ENCODE results near the gene LRRC3. TPM values are rescaled to one million over a fixed set of nuclear protein-coding genes. Genes with fewer than 3 reads are reported as not detected.
"Not testable (repeated sequence)": the region's sequence is repeated elsewhere in the genome, so short reads cannot be mapped to it uniquely, and the experiment has no call there.

LRRC3 gene
- total RNA-seq, 1 experiment from 2014 or later: 4.6 TPM

- Histone ChIP-seq H3K36me3 (replicated peaks; ENCODE audit: control insufficient read depth, insufficient read depth, low read length) (no peaks in the 10 kb centered on the region), H3K4me3 (ENCODE audit: insufficient read depth, low read depth, low read length) (no peak overlapping the region), H3K27me3 (ENCODE audit: control insufficient read depth, insufficient read depth, low read length) (no peaks in the 10 kb centered on the region)
- DNase-seq: peak; percentile 48
Measured at GRCh38 chr21:44466996-44467858, 11.9 kb downstream of the LRRC3 start.

GRCh38 chr21:44467859-44468195 lies 12.5 kb downstream of the LRRC3 start:
- Histone ChIP-seq H3K4me3 (ENCODE audit: insufficient read depth, low read depth, low read length) (no peak overlapping the region), H3K36me3 (replicated peaks; ENCODE audit: control insufficient read depth, insufficient read depth, low read length) (no peaks in the 10 kb centered on the region), H3K27me3 (ENCODE audit: control insufficient read depth, insufficient read depth, low read length) (no peaks in the 10 kb centered on the region)
- no peak for DNase-seq

DNA sequence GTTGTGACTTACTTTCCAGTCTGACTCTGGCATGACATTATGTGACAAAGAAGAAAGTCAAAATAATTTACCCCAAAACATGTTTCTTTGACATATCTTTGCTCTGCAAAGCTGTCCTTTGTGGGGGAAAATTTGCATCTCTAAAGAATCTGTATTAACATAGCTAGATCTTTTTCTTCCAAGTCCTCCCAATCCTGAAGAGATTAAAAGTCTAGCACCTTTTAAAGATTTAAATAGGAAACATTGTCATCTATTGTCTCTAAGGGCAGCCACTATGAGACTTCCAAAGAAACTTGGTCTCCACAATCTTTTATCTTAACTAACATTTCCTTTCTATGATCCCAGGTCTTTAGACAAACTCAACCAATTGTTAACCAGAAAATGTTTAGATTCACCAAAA lies 16.0 kb downstream of the LRRC3 start:
- Histone ChIP-seq H3K4me3 (ENCODE audit: insufficient read depth, low read depth, low read length) (no peak overlapping the region), H3K27me3 (ENCODE audit: control insufficient read depth, insufficient read depth, low read length) (no peaks in the 10 kb centered on the region), H3K36me3 (replicated peaks; ENCODE audit: control insufficient read depth, insufficient read depth, low read length) (no peaks in the 10 kb centered on the region)
- DNase-seq: no peak

- Histone ChIP-seq H3K4me3 (ENCODE audit: insufficient read depth, low read depth, low read length) (no peak overlapping the region), H3K36me3 (replicated peaks; ENCODE audit: control insufficient read depth, insufficient read depth, low read length) (no peaks in the 10 kb centered on the region), H3K27me3 (ENCODE audit: control insufficient read depth, insufficient read depth, low read length) (no peaks in the 10 kb centered on the region)
- DNase-seq: no peak
Measured at GRCh38 chr21:44471996-44472395, 16.7 kb downstream of the LRRC3 start.

DNA sequence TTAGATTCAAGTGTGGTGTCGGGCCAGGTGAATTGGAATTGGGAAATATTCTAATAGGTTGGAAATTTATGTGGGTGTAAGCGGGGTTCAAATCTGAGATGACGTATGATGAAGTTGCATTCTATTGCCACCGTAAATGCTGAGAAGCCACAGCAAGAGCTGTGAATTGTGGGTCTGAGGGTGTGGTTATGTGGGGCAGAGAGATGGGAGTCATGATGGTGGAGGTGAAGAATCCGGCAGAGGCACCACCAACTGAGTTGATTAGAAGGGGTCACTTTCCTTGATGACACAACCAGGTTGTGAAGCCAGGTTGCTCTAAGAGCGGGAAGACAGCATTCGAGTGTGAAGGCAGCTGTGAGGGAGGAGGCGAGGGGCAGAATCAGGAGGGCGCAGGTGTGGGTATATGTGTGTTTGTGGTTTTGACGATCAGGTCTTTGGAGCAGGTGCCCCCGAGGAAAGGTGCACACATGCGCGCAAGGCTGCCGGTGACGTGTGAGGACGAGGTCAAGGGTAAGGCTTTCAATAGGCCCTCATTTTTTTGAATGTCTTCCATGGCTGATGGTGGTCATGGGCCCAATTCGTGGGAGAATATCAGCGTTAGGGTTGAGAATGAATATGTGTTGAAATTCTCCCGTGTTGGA lies 18.7 kb downstream of the LRRC3 start:
- H3K36me3 ChIP-seq (replicated peaks; ENCODE audit: control insufficient read depth, insufficient read depth, low read length): no peaks in the 10 kb centered on the region

GRCh38 chr21:44475266-44475845 lies 20.0 kb downstream of the LRRC3 start:
- DNase-seq: no peak
- Histone ChIP-seq H3K36me3 (replicated peaks; ENCODE audit: control insufficient read depth, insufficient read depth, low read length) (no peaks in the 10 kb centered on the region), H3K27me3 (ENCODE audit: control insufficient read depth, insufficient read depth, low read length) (no peaks in the 10 kb centered on the region), H3K4me3 (ENCODE audit: insufficient read depth, low read depth, low read length) (no peak overlapping the region)

More for the DNA sequence above, 18.7 kb downstream of the LRRC3 start:
- Histone ChIP-seq H3K4me3 (ENCODE audit: insufficient read depth, low read depth, low read length) (no peak overlapping the region), H3K27me3 (ENCODE audit: control insufficient read depth, insufficient read depth, low read length) (no peaks in the 10 kb centered on the region)
- DNase-seq: no peak

- Histone ChIP-seq H3K36me3 (replicated peaks; ENCODE audit: control insufficient read depth, insufficient read depth, low read length) (no peaks in the 10 kb centered on the region), H3K4me3 (ENCODE audit: insufficient read depth, low read depth, low read length) (no peak overlapping the region), H3K27me3 (ENCODE audit: control insufficient read depth, insufficient read depth, low read length) (no peaks in the 10 kb centered on the region)
- no peak for DNase-seq
Measured at GRCh38 chr21:44477131-44477530, 21.8 kb downstream of the LRRC3 start.

DNA sequence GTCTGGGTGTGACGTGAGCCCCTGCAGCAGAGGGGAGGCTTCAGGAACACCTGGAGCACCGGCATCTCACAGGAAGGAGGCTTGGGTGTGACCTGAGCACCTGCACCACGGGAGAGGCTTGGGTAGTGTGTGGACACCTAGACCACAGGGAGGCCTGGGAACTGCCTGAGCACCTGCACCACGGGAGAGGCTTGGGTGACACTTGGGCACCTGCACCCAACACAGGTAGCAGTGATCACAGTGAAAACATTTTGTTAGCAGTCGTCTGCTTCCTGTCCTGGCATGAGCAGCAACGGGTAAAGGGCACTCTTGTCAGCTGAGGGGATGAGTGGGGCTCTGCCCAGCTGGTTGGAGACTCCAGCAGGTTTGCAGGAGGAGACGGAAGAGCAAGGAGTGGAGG lies 22.4 kb downstream of the LRRC3 start:
- no peaks in the 10 kb centered on the region for H3K27me3 ChIP-seq (ENCODE audit: control insufficient read depth, insufficient read depth, low read length)
- no peak overlapping the region for H3K4me3 ChIP-seq (ENCODE audit: insufficient read depth, low read depth, low read length)
- H3K36me3 ChIP-seq (replicated peaks; ENCODE audit: control insufficient read depth, insufficient read depth, low read length): no peaks in the 10 kb centered on the region
- DNase-seq: no peak

- Histone ChIP-seq H3K27me3 (ENCODE audit: control insufficient read depth, insufficient read depth, low read length) (no peaks in the 10 kb centered on the region), H3K36me3 (replicated peaks; ENCODE audit: control insufficient read depth, insufficient read depth, low read length) (no peaks in the 10 kb centered on the region), H3K4me3 (ENCODE audit: insufficient read depth, low read depth, low read length) (no peak overlapping the region)
- no peak for DNase-seq
Measured at GRCh38 chr21:44478124-44478800, 23.0 kb downstream of the LRRC3 start.

DNA sequence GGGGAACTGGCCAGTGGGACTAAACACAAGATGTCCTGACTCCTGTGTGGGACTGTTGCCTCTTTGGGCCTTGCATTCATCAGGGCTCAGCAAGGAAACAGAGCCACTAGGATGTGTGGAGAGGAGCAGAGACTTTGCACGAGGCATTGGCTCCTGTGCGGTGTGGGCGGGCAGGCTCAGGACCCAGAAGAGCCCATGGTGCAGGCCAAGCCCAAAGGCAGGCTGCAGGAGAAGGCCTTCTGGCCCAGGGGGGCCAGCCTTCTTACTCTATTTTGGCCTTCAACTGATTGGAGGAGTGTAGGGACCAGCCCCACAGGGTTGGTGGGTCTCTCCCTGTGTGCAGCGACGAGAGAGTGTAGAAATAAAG lies 23.5 kb downstream of the LRRC3 start:
- H3K36me3 ChIP-seq (replicated peaks; ENCODE audit: control insufficient read depth, insufficient read depth, low read length): no peaks in the 10 kb centered on the region
- H3K27me3 ChIP-seq (ENCODE audit: control insufficient read depth, insufficient read depth, low read length): no peaks in the 10 kb centered on the region
- DNase-seq: no peak
- no peak overlapping the region for H3K4me3 ChIP-seq (ENCODE audit: insufficient read depth, low read depth, low read length)

DNA sequence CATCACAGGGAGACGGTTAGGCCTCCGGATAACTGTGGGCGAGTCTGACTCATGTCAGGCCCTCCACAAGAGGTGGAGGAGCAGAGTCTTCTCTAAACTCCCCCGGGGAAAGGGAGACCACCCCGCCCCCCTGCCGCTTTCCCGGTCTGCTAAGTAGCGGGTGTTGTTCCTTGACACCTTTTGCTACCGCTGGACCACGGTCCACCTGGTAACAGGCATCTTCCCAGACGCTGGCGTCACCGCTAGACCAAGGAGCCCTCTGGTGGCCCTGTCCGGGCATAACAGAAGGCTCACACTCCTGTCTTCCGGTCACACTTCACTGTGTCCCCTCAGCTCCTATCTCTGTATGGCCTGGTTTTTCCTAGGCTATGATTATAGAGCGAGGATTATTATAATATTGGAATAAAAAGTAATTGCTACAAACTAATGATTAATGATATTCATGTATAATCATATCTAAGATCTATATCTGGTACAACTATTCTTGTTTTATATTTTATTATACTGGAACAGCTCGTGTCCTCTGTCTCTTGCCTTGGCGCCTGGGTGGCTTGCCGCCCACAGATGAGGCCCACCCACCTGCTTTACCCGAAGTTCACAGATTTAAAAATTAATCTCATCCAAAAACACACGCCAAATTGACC lies 24.4 kb downstream of the LRRC3 start:
- not testable (repeated sequence) for DNase-seq; H3K36me3 ChIP-seq (replicated peaks; ENCODE audit: control insufficient read depth, insufficient read depth, low read length); H3K27me3 ChIP-seq (ENCODE audit: control insufficient read depth, insufficient read depth, low read length)

DNA sequence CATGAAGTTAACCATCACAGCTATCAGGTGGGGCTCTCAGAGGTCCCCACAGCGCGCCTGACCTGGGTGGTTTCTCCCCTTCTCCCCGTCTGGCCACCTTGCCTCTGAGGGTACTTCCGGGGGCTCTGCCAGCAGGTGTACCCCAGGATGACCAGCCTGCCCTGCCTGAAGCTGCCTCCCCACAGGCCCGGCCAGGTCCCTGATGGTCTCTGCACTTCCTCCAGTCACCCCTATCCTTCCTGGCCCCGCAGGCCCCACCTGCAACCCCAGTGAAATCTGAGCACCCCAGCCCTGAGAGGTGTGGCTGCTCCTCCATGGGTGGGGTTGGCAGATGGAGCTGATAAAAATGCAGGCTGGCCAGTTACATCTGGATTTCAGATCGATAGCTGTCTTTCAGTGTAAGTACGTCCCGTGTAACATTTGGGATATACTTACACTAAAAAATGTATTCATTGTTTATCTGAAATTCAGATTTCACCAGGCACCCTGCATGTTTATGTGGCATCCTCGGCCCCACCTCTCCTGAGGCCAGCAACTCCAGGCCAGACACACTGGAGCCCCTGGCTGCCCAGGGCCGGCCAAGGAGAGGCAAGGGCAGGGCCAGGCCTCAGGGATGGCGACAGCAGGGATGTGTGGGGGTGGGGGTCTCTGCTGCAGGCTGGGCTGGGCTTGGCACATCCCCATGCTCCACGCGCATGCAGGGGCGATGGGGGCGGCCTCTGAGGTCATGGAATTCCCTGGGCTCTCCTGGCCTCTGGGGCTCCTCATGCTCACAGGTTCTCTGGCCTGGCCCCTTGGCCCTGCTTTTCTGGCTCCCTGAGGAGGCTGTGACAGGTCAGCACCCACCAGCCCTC lies 25.1 kb downstream of the LRRC3 start:
- no peak for DNase-seq
- no peaks in the 10 kb centered on the region for H3K27me3 ChIP-seq (ENCODE audit: control insufficient read depth, insufficient read depth, low read length)
- H3K4me3 ChIP-seq (ENCODE audit: insufficient read depth, low read depth, low read length): no peak overlapping the region
- no peaks in the 10 kb centered on the region for H3K36me3 ChIP-seq (replicated peaks; ENCODE audit: control insufficient read depth, insufficient read depth, low read length)

More for the DNA sequence above, 24.4 kb downstream of the LRRC3 start:
- H3K4me3 ChIP-seq (ENCODE audit: insufficient read depth, low read depth, low read length): not testable (repeated sequence)

DNA sequence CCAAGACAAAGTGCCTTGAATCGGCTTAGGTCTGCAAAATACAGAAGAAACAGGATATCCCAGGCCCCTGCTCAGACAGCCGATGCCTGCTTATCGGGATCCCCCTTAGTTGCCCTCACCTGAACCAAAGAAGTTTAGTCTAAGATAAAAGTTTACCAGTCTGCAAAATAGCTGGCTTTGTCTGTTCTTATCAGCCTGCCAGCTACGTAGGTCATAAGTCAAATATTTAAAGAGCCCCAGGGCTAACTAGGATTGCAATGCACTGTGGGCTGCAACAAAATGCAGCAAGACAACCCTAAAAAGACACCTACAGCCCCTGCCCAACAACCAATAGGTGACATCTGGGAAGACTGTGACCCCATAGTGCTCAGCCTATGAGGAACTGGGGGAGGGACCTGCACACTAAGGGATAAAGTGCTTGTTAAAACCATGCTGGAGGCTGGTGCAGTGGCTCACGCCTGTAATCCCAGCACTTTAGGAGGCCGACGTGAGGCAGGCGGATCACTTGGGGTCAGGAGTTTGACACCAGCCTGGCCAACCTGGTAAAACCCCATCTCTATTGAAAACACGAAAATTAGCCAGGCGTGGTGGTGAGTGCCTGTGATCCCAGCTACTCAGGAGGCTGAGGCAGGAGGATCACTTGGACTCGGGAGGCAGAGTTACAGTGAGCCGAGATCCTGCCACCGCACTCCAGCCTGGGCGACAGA lies 27.4 kb downstream of the LRRC3 start:
- H3K36me3 ChIP-seq (replicated peaks; ENCODE audit: control insufficient read depth, insufficient read depth, low read length): no peaks in the 10 kb centered on the region
- no peak overlapping the region for H3K4me3 ChIP-seq (ENCODE audit: insufficient read depth, low read depth, low read length)
- DNase-seq: no peak
- no peaks in the 10 kb centered on the region; the same call in 1 of the 2 replicates for H3K27me3 ChIP-seq (ENCODE audit: control insufficient read depth, insufficient read depth, low read length)
